H54 (cell line): ENCODE results near the gene ZNF48.

Experiments used
- DNase-seq: peaks from one replicate; pipeline ENCODE4 v3.0.0; 2011; ENCODE audit warnings: low spot score, mixed read lengths; ENCODE audit not compliant: insufficient read length
- FAIRE-seq: peaks from 3 replicates; lab custom pipeline; 2011; peaks lifted over from hg19 to GRCh38; lab: Jason Lieb, UNC
- POLR2A ChIP-seq: IDR thresholded peaks from 2 replicates; pipeline ENCODE4 v1.6.1; 2011; ENCODE audit warnings: low read depth, mild to moderate bottlenecking, low read length

The ZNF48 gene

DNA sequence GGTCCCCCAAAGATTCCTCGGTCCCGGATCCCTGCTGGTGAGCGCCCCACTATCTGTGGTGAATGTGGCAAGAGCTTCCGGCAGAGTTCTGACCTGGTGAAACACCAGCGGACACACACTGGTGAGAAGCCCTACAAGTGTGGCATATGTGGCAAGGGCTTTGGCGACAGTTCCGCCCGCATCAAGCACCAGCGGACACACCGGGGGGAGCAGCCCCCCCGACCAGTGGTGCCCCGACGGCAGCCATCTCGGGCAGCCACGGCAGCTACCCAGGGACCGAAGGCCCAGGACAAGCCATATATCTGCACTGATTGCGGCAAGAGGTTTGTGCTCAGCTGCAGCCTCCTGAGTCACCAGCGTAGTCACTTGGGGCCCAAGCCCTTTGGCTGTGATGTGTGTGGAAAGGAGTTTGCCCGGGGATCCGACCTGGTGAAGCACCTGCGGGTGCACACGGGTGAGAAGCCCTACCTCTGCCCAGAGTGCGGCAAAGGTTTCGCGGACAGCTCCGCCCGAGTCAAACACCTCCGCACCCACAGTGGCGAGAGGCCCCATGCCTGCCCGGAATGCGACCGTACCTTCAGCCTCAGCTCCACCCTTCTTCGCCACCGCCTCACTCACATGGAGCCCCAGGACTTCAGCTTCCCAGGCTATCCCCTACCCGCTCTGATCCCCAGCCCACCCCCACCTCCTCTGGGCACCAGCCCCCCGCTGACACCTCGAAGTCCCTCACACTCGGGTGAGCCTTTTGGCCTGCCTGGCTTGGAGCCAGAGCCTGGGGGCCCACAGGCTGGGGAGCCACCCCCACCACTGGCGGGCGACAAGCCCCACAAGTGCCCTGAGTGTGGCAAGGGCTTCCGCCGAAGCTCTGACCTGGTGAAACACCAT, 2.8 kb downstream of the ZNF48 start:
- FAIRE-seq (no peak), DNase-seq (no peak)
- no peak for TF ChIP-seq POLR2A

DNA sequence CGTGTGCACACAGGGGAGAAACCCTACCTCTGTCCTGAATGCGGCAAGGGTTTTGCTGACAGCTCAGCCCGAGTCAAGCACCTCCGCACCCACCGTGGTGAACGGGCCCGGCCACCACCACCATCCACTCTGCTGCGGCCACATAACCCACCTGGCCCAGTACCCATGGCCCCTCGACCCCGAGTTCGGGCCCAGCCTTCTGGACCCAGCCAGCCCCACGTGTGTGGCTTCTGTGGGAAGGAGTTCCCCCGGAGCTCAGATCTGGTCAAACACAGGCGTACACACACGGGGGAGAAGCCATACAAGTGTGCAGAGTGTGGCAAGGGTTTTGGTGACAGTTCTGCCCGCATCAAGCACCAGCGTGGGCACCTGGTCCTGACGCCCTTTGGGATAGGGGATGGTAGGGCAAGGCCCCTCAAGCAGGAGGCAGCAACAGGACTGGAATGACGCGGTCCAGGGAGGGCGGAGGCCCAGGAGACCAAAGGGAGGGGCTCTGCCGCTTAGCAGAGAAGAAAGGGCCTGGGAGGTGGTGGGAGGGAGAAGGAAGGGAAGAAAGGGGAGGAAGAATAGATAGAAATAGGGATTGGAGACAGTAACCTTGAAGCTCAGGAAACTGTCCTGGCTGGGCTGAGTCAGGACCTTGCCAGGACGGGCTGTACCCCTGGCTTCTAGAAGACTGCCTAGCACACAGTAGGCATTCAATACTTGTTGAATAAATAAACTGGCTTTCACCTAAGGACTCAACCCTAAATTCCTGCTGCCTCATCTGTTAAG, 3.6 kb downstream of the ZNF48 start:
- no peak for FAIRE-seq
- TF ChIP-seq POLR2A: no peak
- DNase-seq: no peak

DNA sequence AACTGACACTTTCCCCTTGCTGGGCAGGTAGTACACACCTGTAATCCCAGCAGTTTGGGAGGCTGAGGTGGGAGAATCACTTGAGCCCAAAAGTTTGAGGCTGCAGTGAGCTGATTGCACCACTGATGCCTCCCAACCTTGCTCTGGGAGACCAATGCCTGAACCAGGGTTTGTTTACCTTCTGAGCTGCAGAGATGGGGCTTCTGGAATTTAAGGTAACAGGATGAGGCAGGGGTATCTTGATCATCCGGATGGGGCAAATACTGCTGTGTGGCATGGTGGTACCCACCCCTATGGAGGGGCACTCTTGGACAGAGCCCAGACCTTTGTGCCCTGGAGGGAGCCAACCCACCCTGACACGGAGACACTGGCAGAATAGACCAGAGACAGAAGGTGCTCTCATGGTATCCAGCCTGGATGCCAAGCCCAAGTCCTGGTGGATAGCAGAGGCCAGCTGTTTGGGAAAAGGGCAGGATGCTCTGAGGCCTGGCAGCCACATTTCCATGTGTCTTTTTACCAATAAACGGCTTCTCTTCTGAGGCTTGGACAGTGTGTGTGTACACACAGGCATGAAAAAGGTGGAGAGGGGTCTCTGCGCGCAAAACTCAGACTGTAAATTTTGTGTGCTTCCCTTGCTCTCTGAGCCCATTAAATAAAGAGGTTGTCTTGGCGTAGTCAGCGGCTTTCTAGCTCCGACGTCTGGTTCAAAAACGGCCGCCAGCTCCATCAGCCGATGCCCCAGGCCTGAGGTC, 4.4 kb downstream of the ZNF48 start:
- FAIRE-seq (no peak), DNase-seq (no peak)
- TF ChIP-seq POLR2A: no peak

DNA sequence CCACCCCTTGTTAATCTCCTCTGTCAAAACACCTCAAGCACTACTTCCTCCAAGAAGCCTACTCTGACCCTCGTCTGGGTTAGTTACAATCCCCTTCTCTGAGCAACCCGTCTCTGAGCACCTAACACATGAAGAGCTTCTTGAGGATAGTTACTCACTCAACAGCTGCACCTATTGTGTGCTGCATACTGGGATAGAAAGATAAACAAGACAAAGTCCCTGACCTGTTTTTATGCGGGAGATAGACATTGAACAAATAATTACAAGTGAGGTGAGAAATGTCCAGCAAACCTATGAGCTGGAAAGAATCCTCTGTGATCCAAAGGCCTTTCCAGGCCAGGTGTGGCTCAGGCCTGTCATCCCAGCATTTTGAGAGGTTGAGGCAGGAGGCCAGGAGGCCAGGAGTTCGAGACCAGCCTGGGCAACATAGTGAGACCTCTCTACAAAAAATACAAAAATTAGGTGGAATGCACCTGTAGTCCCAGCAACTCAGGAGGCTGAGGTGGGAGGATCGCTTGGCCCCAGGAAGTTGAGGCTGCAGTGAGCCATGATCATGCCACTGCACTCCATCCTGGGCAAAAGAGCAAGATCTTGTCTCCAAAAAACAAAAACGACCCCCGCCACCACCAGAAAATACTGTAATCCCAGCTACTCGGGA, 6.7 kb downstream of the ZNF48 start:
- TF ChIP-seq POLR2A: no peak
- DNase-seq (no peak), FAIRE-seq (no peak)

DNA sequence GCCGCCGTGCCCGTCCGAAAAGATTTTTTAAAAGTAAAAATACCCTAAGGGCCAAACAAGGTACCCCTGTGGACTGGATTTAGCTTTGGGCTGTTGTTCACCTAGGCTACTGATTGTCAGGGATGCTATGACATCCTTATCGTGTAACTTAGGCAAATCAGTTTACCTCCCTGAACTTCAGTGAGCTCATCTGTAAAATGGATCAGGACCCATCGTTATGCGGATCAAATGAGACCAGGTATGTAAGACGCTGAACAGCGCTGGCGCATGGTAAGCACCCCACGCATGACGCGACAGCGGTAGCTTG, 11.5 kb downstream of the ZNF48 start:
- FAIRE-seq (no peak), DNase-seq (no peak)
- no peak for TF ChIP-seq POLR2A

DNA sequence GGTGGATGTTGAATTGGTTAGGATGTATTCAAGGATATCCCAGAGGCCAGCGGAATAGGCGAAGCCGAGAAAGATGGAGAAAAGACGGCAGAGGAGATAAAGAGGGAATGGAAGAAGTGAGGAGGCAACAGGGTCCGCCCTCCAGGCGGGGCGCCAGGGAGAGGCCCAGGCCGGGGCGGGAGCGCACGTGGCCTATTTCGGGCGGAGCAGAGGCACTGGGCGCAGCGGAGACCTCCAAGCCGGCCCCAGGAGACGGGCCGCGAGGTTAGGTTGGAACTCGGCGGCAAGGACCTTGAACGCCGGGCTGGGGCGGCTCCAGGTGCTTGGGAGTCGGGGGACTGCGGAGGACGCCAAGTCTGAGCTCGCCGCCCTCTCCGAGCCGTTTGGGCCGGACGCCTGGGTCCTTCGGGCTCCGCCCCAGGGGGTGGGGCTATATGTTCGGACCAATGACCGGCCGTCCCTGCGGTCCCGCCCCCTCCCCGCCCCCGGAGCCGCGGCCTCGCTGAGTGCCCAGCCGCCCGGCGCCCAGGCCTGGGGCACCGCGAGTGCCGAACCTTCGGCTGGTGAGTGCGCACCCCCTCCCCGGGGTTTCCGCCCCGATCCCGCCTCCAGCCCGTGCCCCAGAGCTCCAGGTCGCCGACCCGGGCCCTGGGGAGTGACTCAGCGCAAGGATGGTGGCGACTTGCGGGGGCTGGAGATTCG, 12.0 kb downstream of the ZNF48 start, which contains the start of gene ZNF771:
Gene ZNF771 (plus strand): TSS at position 505 of the 702 bp plus-strand sequence. CDS start 448 bp downstream, outside the sequence.
- DNase-seq: peak; percentile 79
- FAIRE-seq: no peak
- TF ChIP-seq POLR2A: no peak; the same call in none of the 2 replicates

DNA sequence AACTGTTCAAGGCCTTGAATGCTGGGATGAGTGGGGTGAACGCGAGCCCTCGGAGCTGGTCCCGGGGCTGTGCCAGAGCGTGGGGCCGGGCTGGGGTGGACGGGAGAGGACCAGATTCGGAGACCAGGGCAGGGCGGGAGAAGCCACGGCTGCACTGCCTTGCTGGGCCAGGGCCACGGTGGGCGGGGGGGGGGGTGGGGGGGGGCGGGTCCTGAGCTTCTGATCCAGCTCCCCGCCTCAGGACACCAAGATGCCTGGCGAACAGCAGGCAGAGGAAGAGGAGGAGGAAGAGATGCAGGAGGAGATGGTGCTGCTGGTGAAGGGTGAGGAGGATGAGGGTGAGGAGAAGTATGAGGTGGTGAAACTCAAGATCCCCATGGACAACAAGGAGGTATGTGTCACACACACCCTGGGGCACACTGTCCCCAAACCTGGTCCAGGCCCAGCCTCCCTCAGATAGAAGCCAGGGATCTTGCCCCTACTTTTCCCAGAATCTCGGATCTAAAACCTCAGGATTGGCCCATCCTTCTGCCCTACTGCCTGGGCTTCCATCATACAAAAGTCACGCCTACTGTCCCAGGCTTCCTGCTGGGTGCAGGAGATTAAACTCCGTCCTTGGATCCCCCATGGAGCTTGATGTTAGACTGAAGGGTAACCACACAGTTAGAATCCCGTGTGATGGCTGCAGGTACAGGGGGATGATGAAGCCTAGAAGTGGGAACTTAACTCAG, 12.7 kb downstream of the ZNF48 start:
- no peak for DNase-seq
- no peak for FAIRE-seq

DNA sequence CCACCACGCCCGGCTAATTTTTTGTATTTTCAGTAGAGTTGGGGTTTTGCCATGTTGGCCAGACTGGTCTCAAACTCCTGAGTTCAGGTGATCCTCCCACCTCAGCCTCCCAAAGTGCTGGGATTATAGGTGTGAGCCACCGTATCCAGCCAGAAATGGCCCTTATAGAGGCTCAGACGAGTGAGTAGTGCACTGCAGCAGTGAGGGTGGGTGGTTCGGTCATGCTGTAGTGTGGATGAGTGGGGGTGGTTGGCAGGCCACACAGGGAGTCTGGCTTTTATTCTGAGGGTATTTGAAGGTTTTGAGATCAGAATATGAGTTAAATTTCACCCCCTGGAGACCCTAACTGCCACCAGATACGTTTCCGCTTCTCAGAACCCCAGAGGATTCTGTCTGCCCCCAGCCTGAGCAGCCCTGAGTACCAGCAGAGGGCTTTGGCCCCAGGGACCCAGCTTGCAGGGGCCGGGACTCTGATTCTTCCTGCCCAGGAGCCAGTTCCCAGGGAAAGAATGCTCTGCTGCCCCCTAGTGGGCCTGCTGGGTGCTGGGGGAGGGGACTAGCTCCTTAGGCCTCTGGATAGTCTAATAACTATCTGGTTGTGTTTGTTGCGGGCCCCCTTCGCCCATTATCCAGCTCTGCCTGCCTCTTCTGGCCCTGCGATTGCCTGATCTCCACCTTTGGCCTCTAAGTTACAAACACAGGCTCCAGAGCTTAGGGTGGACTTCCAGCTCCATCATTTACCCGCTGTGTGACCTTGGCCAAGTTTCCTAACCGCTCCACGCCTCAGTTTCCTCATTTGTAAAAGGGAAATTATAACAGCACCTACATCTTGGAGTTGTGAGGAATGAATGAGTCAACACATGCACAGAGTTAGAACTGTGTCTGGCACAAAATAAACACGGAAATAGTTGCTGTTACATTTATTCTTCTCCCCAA, 14.2 kb downstream of the ZNF48 start:
- DNase-seq (peak; percentile 83), FAIRE-seq (no peak)
- no peak for TF ChIP-seq POLR2A

More for the DNA sequence above, 12.7 kb downstream of the ZNF48 start:
- TF ChIP-seq POLR2A: no peak

DNA sequence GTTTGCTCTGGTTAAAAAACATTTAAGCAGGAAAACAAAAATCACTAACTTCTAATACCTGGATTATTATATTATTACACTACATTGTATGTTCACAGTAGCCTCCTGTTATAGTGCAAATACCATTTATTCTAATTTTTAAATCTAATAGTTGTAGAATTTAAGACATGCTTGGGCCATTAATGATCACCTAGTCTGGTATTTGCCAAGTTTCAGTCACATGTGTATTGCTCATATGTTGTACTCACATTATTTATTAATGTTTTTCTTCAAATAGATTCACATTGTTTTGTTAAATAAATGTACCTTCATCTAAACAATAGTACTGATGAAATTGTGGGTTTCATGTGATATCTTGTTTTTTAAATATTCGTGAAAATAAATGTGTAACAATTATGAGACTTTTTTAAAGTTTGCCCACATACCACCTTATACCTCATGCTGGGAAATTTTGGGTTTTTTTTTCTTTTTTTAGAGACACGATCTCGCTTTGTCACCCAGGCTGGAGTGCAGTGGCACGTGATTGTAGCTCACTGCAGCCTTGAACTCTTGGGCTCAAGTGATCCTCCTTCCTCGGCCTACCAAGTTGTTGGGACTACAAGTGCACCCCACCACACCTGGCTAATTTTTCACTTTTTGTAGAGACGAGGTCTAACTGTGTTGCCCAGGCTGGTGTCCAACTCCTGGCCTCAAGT, 18.0 kb downstream of the ZNF48 start:
- DNase-seq (no peak), FAIRE-seq (no peak)
- TF ChIP-seq POLR2A: no peak

DNA sequence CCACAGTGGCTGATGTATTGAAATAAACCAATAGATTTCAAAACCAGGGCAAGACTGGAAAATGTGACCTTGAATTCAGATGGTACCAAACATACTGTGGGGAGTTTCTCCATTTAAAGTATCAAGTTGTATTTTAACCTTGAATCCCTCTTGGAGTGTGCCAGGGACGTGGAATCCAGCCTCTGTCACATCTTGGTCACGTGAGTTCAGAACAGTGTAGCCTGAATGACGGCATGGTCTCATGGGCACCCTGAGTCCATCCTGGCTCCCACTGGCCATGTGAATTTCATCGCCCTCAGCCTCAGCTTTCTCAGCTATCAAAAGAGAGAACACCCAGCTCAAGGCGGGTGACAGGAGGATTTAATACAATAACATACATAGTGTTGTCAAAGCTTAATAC, 18.9 kb downstream of the ZNF48 start:
- TF ChIP-seq POLR2A: no peak
- DNase-seq (no peak), FAIRE-seq (no peak)

DNA sequence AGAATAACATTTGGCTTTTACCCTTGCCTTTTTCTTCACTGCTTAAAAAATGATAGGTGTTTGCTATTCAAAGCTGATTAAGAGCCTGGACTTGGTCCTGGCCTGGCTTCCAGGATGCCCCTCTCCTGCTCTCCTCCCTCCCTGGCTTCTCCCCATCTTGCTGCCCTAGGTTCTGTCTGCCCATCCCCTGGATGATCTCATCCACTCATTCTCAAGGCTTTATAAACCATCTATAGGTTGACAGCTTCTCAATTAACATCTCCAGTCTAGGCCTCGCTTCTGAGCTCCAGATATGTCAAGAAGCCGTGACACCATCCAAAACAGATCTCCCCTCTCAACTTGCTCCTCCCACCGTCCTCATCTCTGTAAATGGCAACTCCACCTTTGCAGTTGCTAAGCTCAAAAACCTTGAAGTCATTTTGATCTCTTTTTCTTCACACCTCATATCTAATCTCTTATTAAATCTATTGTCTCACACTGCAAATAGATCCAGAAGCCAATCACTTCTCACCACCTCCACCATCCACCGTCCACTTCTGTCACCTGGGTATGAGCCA, 20.9 kb downstream of the ZNF48 start:
- FAIRE-seq: no peak

More for the DNA sequence above, 20.9 kb downstream of the ZNF48 start:
- no peak for TF ChIP-seq POLR2A
- no peak for DNase-seq
